ENCODE measurements around the gene HBE1. TPM values are rescaled to one million over a fixed set of nuclear protein-coding genes. Genes with fewer than 3 reads are reported as not detected.
A peak's percentile ranks its signal among the peaks of the same experiment; 100 is the strongest.

The HBE1 gene
- total and polyA plus RNA-seq, 9 of the 15 experiments (the other 6 are each of a cell fraction or from before 2014, with no cell fraction given): 612 to 10,250 (median 2,181) TPM

DNA sequence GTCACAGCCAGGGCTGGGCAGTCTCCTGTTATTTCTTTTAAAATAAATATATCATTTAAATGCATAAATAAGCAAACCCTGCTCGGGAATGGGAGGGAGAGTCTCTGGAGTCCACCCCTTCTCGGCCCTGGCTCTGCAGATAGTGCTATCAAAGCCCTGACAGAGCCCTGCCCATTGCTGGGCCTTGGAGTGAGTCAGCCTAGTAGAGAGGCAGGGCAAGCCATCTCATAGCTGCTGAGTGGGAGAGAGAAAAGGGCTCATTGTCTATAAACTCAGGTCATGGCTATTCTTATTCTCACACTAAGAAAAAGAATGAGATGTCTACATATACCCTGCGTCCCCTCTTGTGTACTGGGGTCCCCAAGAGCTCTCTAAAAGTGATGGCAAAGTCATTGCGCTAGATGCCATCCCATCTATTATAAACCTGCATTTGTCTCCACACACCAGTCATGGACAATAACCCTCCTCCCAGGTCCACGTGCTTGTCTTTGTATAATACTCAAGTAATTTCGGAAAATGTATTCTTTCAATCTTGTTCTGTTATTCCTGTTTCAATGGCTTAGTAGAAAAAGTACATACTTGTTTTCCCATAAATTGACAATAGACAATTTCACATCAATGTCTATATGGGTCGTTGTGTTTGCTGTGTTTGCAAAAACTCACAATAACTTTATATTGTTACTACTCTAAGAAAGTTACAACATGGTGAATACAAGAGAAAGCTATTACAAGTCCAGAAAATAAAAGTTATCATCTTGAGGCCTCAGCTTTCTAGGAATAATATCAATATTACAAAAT, 18.6 kb upstream of the HBE1 start (continued):
- TF ChIP-seq, protein P1, sequence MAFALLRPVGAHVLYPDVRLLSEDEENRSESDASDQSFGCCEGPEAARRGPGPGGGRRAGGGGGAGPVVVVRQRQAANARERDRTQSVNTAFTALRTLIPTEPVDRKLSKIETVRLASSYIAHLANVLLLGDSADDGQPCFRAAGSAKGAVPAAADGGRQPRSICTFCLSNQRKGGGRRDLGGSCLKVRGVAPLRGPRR (CRISPR knock-in tag; IDR thresholded peaks at IDR 0.05): no peak
- TF ChIP-seq HDAC3 (IDR thresholded peaks at IDR 0.05; ENCODE audit: borderline replicate concordance, partially characterized antibody): peak; percentile 57
- TF ChIP-seq, protein P2, sequence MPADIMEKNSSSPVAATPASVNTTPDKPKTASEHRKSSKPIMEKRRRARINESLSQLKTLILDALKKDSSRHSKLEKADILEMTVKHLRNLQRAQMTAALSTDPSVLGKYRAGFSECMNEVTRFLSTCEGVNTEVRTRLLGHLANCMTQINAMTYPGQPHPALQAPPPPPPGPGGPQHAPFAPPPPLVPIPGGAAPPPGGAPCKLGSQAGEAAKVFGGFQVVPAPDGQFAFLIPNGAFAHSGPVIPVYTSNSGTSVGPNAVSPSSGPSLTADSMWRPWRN (IDR thresholded peaks at IDR 0.05; ENCODE audit: low read depth): no peak
- TF ChIP-seq, protein P3, sequence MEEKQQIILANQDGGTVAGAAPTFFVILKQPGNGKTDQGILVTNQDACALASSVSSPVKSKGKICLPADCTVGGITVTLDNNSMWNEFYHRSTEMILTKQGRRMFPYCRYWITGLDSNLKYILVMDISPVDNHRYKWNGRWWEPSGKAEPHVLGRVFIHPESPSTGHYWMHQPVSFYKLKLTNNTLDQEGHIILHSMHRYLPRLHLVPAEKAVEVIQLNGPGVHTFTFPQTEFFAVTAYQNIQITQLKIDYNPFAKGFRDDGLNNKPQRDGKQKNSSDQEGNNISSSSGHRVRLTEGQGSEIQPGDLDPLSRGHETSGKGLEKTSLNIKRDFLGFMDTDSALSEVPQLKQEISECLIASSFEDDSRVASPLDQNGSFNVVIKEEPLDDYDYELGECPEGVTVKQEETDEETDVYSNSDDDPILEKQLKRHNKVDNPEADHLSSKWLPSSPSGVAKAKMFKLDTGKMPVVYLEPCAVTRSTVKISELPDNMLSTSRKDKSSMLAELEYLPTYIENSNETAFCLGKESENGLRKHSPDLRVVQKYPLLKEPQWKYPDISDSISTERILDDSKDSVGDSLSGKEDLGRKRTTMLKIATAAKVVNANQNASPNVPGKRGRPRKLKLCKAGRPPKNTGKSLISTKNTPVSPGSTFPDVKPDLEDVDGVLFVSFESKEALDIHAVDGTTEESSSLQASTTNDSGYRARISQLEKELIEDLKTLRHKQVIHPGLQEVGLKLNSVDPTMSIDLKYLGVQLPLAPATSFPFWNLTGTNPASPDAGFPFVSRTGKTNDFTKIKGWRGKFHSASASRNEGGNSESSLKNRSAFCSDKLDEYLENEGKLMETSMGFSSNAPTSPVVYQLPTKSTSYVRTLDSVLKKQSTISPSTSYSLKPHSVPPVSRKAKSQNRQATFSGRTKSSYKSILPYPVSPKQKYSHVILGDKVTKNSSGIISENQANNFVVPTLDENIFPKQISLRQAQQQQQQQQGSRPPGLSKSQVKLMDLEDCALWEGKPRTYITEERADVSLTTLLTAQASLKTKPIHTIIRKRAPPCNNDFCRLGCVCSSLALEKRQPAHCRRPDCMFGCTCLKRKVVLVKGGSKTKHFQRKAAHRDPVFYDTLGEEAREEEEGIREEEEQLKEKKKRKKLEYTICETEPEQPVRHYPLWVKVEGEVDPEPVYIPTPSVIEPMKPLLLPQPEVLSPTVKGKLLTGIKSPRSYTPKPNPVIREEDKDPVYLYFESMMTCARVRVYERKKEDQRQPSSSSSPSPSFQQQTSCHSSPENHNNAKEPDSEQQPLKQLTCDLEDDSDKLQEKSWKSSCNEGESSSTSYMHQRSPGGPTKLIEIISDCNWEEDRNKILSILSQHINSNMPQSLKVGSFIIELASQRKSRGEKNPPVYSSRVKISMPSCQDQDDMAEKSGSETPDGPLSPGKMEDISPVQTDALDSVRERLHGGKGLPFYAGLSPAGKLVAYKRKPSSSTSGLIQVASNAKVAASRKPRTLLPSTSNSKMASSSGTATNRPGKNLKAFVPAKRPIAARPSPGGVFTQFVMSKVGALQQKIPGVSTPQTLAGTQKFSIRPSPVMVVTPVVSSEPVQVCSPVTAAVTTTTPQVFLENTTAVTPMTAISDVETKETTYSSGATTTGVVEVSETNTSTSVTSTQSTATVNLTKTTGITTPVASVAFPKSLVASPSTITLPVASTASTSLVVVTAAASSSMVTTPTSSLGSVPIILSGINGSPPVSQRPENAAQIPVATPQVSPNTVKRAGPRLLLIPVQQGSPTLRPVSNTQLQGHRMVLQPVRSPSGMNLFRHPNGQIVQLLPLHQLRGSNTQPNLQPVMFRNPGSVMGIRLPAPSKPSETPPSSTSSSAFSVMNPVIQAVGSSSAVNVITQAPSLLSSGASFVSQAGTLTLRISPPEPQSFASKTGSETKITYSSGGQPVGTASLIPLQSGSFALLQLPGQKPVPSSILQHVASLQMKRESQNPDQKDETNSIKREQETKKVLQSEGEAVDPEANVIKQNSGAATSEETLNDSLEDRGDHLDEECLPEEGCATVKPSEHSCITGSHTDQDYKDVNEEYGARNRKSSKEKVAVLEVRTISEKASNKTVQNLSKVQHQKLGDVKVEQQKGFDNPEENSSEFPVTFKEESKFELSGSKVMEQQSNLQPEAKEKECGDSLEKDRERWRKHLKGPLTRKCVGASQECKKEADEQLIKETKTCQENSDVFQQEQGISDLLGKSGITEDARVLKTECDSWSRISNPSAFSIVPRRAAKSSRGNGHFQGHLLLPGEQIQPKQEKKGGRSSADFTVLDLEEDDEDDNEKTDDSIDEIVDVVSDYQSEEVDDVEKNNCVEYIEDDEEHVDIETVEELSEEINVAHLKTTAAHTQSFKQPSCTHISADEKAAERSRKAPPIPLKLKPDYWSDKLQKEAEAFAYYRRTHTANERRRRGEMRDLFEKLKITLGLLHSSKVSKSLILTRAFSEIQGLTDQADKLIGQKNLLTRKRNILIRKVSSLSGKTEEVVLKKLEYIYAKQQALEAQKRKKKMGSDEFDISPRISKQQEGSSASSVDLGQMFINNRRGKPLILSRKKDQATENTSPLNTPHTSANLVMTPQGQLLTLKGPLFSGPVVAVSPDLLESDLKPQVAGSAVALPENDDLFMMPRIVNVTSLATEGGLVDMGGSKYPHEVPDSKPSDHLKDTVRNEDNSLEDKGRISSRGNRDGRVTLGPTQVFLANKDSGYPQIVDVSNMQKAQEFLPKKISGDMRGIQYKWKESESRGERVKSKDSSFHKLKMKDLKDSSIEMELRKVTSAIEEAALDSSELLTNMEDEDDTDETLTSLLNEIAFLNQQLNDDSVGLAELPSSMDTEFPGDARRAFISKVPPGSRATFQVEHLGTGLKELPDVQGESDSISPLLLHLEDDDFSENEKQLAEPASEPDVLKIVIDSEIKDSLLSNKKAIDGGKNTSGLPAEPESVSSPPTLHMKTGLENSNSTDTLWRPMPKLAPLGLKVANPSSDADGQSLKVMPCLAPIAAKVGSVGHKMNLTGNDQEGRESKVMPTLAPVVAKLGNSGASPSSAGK (IDR thresholded peaks at IDR 0.05): peak; percentile 48
- TF ChIP-seq, protein P4, sequence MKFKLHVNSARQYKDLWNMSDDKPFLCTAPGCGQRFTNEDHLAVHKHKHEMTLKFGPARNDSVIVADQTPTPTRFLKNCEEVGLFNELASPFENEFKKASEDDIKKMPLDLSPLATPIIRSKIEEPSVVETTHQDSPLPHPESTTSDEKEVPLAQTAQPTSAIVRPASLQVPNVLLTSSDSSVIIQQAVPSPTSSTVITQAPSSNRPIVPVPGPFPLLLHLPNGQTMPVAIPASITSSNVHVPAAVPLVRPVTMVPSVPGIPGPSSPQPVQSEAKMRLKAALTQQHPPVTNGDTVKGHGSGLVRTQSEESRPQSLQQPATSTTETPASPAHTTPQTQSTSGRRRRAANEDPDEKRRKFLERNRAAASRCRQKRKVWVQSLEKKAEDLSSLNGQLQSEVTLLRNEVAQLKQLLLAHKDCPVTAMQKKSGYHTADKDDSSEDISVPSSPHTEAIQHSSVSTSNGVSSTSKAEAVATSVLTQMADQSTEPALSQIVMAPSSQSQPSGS (CRISPR knock-in tag; IDR thresholded peaks at IDR 0.05): no peak
- TF ChIP-seq, protein P5, sequence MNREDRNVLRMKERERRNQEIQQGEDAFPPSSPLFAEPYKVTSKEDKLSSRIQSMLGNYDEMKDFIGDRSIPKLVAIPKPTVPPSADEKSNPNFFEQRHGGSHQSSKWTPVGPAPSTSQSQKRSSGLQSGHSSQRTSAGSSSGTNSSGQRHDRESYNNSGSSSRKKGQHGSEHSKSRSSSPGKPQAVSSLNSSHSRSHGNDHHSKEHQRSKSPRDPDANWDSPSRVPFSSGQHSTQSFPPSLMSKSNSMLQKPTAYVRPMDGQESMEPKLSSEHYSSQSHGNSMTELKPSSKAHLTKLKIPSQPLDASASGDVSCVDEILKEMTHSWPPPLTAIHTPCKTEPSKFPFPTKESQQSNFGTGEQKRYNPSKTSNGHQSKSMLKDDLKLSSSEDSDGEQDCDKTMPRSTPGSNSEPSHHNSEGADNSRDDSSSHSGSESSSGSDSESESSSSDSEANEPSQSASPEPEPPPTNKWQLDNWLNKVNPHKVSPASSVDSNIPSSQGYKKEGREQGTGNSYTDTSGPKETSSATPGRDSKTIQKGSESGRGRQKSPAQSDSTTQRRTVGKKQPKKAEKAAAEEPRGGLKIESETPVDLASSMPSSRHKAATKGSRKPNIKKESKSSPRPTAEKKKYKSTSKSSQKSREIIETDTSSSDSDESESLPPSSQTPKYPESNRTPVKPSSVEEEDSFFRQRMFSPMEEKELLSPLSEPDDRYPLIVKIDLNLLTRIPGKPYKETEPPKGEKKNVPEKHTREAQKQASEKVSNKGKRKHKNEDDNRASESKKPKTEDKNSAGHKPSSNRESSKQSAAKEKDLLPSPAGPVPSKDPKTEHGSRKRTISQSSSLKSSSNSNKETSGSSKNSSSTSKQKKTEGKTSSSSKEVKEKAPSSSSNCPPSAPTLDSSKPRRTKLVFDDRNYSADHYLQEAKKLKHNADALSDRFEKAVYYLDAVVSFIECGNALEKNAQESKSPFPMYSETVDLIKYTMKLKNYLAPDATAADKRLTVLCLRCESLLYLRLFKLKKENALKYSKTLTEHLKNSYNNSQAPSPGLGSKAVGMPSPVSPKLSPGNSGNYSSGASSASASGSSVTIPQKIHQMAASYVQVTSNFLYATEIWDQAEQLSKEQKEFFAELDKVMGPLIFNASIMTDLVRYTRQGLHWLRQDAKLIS (CRISPR knock-in tag; IDR thresholded peaks at IDR 0.05): 0 out of 2 replicates have a peak, but pooled peaks have one; percentile 24
- TF ChIP-seq PRMT5 (CRISPR knock-in tag; IDR thresholded peaks at IDR 0.05): no peak
- no peak for TF ChIP-seq ZNF140 (CRISPR knock-in tag; IDR thresholded peaks at IDR 0.05)

Measured in K562 (cell line).